ENCODE measurements around the gene PPP1R9B.
A peak's percentile ranks its signal among the peaks of the same experiment; 100 is the strongest.

Gene PPP1R9B

GRCh38 chr17:50102164-50102991, 48.1 kb downstream of the PPP1R9B start:
- DNase-seq: no peak

GRCh38 chr17:50101346-50102163, 48.9 kb downstream of the PPP1R9B start:
- no peak for DNase-seq

GRCh38 chr17:50100921-50101345, 49.5 kb downstream of the PPP1R9B start:
- DNase-seq: no peak

DNA sequence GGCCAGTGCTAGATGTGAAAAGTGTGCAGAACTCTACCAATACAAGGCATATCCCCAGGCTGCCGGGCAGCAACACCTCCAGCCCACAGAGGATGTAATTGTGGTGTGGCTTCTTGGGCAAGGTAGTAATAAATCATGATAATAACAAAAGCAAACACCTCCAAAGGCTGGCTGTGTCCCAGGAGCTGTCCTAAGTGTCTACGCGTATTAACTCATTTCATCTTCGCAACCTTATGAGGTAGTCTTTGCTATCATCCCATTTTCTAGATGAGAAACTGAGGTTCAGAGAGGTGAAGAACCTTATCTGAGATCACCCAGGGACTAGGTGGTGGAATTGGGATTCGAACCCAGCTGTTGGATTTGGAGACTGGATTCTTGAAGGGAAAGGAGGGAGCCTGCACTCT, 50.0 kb downstream of the PPP1R9B start:
- no peak for DNase-seq

DNA sequence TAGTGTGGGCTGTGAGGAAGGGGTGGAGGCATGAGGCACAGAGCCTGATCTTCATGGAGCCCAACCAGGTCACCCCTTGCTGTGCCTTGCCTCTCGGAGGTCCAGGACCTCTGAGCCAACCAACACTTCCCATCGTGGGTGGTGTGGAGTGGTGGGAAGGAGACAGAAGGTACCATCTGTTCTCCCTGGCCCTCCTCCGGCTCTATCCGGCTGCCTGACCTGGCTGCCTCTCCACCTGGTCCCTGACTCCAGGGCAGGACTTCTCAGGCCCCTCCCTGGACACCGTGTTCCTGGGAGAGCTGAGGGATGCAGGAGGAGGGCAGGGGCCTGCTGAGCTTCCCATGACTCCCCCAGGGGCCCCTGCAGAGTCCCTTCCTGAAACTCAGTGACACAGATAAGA, 51.5 kb downstream of the PPP1R9B start:
- DNase-seq: no peak

- DNase-seq: no peak
Observed at GRCh38 chr17:50098583-50098982, 51.9 kb downstream of the PPP1R9B start.

- no peak for DNase-seq
Observed at GRCh38 chr17:50097926-50098325, 52.6 kb downstream of the PPP1R9B start.

- no peak for DNase-seq
Observed at GRCh38 chr17:50097455-50097854, 53.0 kb downstream of the PPP1R9B start.

GRCh38 chr17:50096758-50097157, 53.7 kb downstream of the PPP1R9B start:
- no peak for DNase-seq

- no peak for DNase-seq
Observed at GRCh38 chr17:50096092-50096491, 54.4 kb downstream of the PPP1R9B start.

- DNase-seq: no peak
Observed at GRCh38 chr17:50095626-50096037, 54.8 kb downstream of the PPP1R9B start.

GRCh38 chr17:50094753-50095619, 55.5 kb downstream of the PPP1R9B start, which contains the start of gene PDK2:
Gene PDK2 (plus strand): TSS chr17:50095351. CDS start chr17:50095436, 85 bp downstream.
- DNase-seq: peak; percentile 95

GRCh38 chr17:50094243-50094752, 56.2 kb downstream of the PPP1R9B start:
- peak; percentile 93 for DNase-seq

DNA sequence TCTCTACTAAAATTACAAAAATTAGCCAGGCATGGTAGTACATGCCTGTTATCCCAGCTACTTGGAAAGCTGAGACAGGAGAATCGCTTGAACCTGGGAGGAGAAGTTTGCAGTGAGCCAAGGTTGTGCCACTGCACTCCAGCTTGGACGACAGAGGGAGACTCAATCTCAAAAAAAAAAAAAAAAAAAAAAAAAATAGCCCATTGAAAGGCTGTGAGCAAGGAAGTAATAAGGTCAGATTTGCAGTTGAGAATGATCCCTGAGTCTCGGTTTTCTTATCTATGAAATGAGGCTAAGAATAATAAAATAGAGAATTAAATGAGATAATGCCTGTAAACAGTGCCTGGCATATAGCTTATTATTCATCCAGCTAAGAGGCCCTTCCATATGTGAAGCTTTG, 56.7 kb downstream of the PPP1R9B start:
- DNase-seq: no peak

DNA sequence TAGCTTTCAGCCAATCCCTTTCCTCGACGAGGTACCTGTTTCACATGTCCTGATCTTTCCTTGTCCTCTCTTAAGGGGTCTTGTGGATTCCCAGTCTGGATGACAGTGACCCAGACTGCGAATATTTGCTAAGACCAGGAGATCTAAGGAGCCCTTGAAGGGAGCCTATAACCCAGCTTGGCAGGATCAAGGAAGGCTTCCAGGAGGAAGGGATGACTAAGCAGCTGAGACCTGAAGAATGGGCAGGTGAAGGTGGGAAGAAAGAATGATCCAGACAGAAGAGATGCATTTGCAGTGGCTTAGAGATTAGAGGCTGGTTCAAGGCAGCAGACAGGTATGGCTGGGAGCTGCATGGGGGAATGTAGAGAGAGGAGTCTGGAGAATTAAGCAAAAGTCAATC, 57.2 kb downstream of the PPP1R9B start:
- DNase-seq: no peak

DNA sequence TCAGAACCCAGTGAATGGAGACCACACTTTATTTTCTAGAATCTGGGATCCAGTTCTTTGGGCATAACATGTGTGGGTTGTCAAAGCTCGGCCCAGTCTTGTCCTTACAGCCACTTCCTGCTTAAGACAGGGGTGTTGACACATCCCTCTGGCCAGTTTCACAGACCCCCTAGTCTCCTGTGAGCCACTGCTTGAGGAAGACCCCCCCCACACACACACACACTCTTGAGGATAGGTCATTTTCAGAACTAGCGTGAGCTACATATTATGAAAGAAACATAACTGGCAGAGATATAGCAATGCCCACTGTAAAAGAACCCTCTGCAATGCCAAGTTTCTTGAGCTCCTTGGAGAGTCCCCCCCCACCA, 58.6 kb downstream of the PPP1R9B start:
- no peak for DNase-seq

DNA sequence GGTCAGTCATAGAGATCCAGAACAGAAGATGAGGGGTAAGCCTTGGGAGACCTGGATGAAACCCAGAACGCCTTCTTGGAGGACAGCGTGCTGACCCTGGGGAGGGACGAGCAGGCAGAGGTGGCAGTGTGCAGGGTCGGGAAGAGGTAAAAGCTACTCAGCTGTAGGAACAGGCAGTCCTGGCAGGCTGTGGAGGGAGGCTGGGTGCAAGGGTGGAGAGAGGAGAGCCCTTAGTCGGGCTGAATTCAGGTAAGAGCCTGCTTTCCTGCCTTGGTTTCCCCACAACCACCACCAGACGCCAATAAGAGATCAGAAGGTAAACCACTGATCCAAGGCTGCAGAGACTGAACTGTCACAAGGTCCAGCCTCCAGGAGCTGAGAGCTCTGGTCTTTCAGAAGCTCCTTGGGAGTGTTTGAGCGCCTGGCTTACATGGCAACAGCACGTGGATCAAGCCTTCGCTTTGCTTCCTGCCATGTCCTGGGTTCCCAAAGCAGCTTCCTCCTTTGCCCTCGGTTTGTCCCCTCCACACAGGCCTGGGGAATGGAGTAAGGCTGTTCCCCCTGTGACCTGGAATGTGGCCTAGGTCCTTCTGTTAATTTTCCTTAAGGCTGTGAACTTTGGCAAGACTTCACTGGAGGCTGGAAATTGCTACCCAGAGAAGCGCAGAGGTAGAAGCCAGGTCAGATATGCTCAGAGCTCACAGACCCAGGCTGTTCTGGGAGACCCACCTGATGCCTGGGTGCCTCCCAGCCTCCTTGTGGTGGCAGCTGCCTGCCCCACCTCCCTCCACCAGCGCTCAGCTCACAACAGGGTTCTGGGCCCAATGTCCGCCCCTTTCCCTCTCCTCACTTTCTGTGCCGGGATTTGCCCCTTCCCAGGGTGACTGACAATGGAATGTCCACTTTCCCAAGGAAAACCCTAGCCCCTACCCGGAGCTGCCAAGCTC, 59.2 kb downstream of the PPP1R9B start:
- DNase-seq: no peak

DNA sequence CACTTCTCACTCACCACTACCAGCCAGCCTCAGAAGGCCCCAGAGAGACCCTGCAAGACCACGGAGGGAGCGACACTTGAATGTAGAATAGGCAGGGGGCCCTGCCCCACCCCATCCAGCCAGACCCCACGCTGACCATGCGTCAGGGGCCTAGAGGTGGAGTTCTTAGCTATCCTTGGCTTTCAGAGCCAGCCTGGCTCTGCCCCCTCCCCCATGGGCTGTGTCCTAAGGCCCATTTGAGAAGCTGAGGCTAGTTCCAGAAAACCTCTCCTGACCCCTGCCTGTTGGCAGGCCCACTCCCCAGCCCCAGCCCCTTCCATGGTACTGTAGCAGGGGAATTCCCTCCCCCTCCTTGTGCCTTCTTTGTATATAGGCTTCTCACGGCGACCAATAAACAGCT, 60.4 kb downstream of the PPP1R9B start:
- no peak for DNase-seq

- DNase-seq: no peak
Observed at GRCh38 chr17:50088952-50089825, 61.3 kb downstream of the PPP1R9B start.

- DNase-seq: no peak
Observed at GRCh38 chr17:50087912-50088405, 62.5 kb downstream of the PPP1R9B start.
